NB4 (cell line): ENCODE results near the gene TRDN.

Source experiments
- DNase-seq: peaks from one replicate; pipeline ENCODE4 v3.0.0; 2010; ENCODE audit warnings: low read depth
- H3K4me3 ChIP-seq: one replicate; pipeline ENCODE4 v1.5.1; 2011; ENCODE audit warnings: mild to moderate bottlenecking, low read depth, low read length, moderate library complexity
- CTCF ChIP-seq: IDR thresholded peaks from one replicate; pipeline ENCODE4 v1.5.1; 2012; ENCODE audit warnings: low read depth, low read length
- MAX ChIP-seq: IDR thresholded peaks from 2 replicates; pipeline ENCODE4 v1.6.1; 2011; ENCODE audit warnings: low read depth, low read length
- MYC ChIP-seq: IDR thresholded peaks from 2 replicates; pipeline ENCODE4 v1.6.1; 2011; ENCODE audit warnings: low read depth, low read length
- POLR2A ChIP-seq: IDR thresholded peaks from 2 replicates; pipeline ENCODE4 v1.6.1; 2011; ENCODE audit warnings: mild to moderate bottlenecking; ENCODE audit not compliant: insufficient read length; ENCODE audit errors: extremely low read depth

The TRDN gene

GRCh38 chr6:123363912-123364311 is 272.8 kb downstream of the TRDN start:
- TF ChIP-seq CTCF (no peak), POLR2A (no peak), MYC (no peak), MAX (no peak)
- DNase-seq: no peak
- H3K4me3 ChIP-seq: no peak overlapping the region

GRCh38 chr6:123360359-123360758 is 276.4 kb downstream of the TRDN start:
- DNase-seq: no peak

GRCh38 chr6:123352705-123353104 is 284.0 kb downstream of the TRDN start:
- TF ChIP-seq MYC: no peak
- no peak for TF ChIP-seq POLR2A
- TF ChIP-seq MAX: no peak
- TF ChIP-seq CTCF: no peak
- DNase-seq: no peak
- H3K4me3 ChIP-seq: no peak overlapping the region

More at GRCh38 chr6:123360359-123360758, 276.4 kb downstream of the TRDN start:
- no peak for TF ChIP-seq MYC
- TF ChIP-seq MAX: no peak
- no peak for TF ChIP-seq CTCF
- TF ChIP-seq POLR2A: no peak
- no peak overlapping the region for H3K4me3 ChIP-seq

GRCh38 chr6:123352279-123352678 is 284.5 kb downstream of the TRDN start:
- TF ChIP-seq CTCF (no peak), POLR2A (no peak), MYC (no peak), MAX (no peak)
- DNase-seq: no peak

GRCh38 chr6:123343836-123344235 is 292.9 kb downstream of the TRDN start:
- no peak for TF ChIP-seq POLR2A
- TF ChIP-seq MYC: no peak
- TF ChIP-seq MAX: no peak
- no peak for TF ChIP-seq CTCF
- no peak for DNase-seq
- H3K4me3 ChIP-seq: no peak overlapping the region

More at GRCh38 chr6:123352279-123352678, 284.5 kb downstream of the TRDN start:
- no peak overlapping the region for H3K4me3 ChIP-seq

GRCh38 chr6:123338394-123338793 is 298.4 kb downstream of the TRDN start:
- DNase-seq: no peak
- H3K4me3 ChIP-seq: no peak overlapping the region
- TF ChIP-seq POLR2A (no peak), MYC (no peak), MAX (no peak), CTCF (no peak)
